Aorta (tissue), 5 donors: Measurements from ENCODE around the gene BDH1. TPM values are rescaled to one million over a fixed set of nuclear protein-coding genes. Genes with fewer than 3 reads are reported as not detected.
"Not testable (repeated sequence)": the region's sequence is repeated elsewhere in the genome, so short reads cannot be mapped to it uniquely, and the experiment has no call there.

Experiments used
- ATAC-seq: fragments of 200-7000 bp; cut with Tn5 transposase; one replicate; pipeline ENCODE4 v1.9.1; 2022; ENCODE audit warnings: moderate library complexity; ENCODE audit not compliant: low FRiP score
- DNase-seq, 2 donors: peaks; one replicate each; pipeline ENCODE4 v3.0.0-alpha.2; 2020
- H3K27ac ChIP-seq, 2 donors: one replicate each; pipeline ENCODE4 v1.5.1; 2013; ENCODE audit warnings: low read length in 2 of 2, mild to moderate bottlenecking in 2 of 2, moderate library complexity in 2 of 2, control low read depth in 1 of 2, inconsistent platforms in 1 of 2, low read depth in 1 of 2
- H3K27me3 ChIP-seq, 2 donors: one replicate each; pipeline ENCODE4 v1.6.1; 2013; ENCODE audit warnings: control low read depth in 1 of 2, low read length in 1 of 2, mild to moderate bottlenecking in 1 of 2, moderate library complexity in 1 of 2; ENCODE audit not compliant: insufficient read depth in 2 of 2, control insufficient read depth in 1 of 2
- H3K36me3 ChIP-seq, 2 donors: one replicate each; pipeline ENCODE4 v1.6.1; 2013; ENCODE audit warnings: control low read depth in 1 of 2, low read length in 1 of 2, mild to moderate bottlenecking in 1 of 2; ENCODE audit not compliant: insufficient read depth in 2 of 2, control insufficient read depth in 1 of 2
- H3K4me1 ChIP-seq, 2 donors: one replicate each; pipeline ENCODE4 v1.6.1; 2013; ENCODE audit warnings: low read length in 2 of 2, control low read depth in 1 of 2, mild to moderate bottlenecking in 1 of 2, moderate library complexity in 1 of 2; ENCODE audit not compliant: insufficient read depth in 2 of 2, control insufficient read depth in 1 of 2
- H3K4me3 ChIP-seq, 2 donors: one replicate each; pipeline ENCODE4 v1.5.1; 2013; ENCODE audit warnings: low read length in 2 of 2, control low read depth in 1 of 2, mild to moderate bottlenecking in 1 of 2
- H3K9me3 ChIP-seq: one replicate; pipeline ENCODE4 v1.6.1; 2013; ENCODE audit warnings: mild to moderate bottlenecking, low read length; ENCODE audit not compliant: control insufficient read depth
- WGBS, 2 donors: extraction: QIAGEN DNeasy Blood & Tissue Kit; methylation state at CpG; one replicate each; pipeline ENCODE4 v1.1.7; 2013; 5-methylcytosine and 5-hydroxymethylcytosine counted together
- intact Hi-C, 2 donors: fragments of 100-400 bp; cut with DNase I; formaldehyde crosslinking; loops; one replicate each; pipeline versions ENCODE4 v1.14.2 to v1.15.0; 2022
- polyA plus RNA-seq, 2 donors: library from polyadenylated mRNA; stranded (reverse); fragments of 200-250 nt; gene quantifications; one replicate each; pipeline ENCODE4 v1.2.3, GENCODE V29; 2013
- total RNA-seq, 2 donors: library from RNA; stranded (reverse); fragmentation: NEBNext Ultra II Directional; extraction: Animal tissue kit (Norgen Biotek cat#: 25700); gene quantifications; one replicate each; pipeline ENCODE4 v1.2.1, GENCODE V29; 2021
- donor health status: healthy with polysubstance abuse.
- donor health status: Bipolar disorder and iron deficiency.
- donor health status: DM: no; HTN: no; CAD: no.
- donor health status: DM: no; HTN: no; CAD: no.
- donor health status: DM: yes; HTN: yes; CAD: no.

The BDH1 gene
- total and polyA plus RNA-seq, 4 donors: 3.5 to 17.8 (median 6.6) TPM

- Histone ChIP-seq H3K36me3 (peaks cover 0 to 1% of the 10 kb centered on the region in 2 donors), H3K4me1 (no peaks in the 10 kb centered on the region), H3K27ac (no peak overlapping the region), H3K9me3 (no peaks in the 10 kb centered on the region), H3K27me3 (no peaks in the 10 kb centered on the region), H3K4me3 (no peak overlapping the region)
- DNase-seq (no peak), ATAC-seq (no peak)
- WGBS, 2 donors: 76 to 77% methylated on average over 6 of the region's 6 CpGs
- intact Hi-C loops: no loop called here
Measured at GRCh38 chr3:197573048-197573767, 17.4 kb upstream of the BDH1 start.

- ATAC-seq, H3K27me3 ChIP-seq, H3K4me3 ChIP-seq, intact Hi-C loops, H3K4me1 ChIP-seq, H3K36me3 ChIP-seq, DNase-seq, H3K9me3 ChIP-seq, H3K27ac ChIP-seq: not testable (repeated sequence)
Measured at GRCh38 chr3:197571880-197572172, 16.1 kb upstream of the BDH1 start.

GRCh38 chr3:197571074-197571879 lies 15.5 kb upstream of the BDH1 start:
- H3K4me1 ChIP-seq, H3K4me3 ChIP-seq, H3K9me3 ChIP-seq, H3K27me3 ChIP-seq, H3K36me3 ChIP-seq, ATAC-seq, DNase-seq, H3K27ac ChIP-seq, intact Hi-C loops: not testable (repeated sequence)
- 84 to 85% methylated on average over 4 of the region's 4 CpGs for WGBS, 2 donors

GRCh38 chr3:197569433-197569832 lies 13.7 kb upstream of the BDH1 start:
- WGBS, 2 donors: 77 to 81% methylated on average over 2 of the region's 2 CpGs
- H3K27me3 ChIP-seq, H3K9me3 ChIP-seq, intact Hi-C loops, ATAC-seq, H3K4me3 ChIP-seq, H3K27ac ChIP-seq, H3K4me1 ChIP-seq, DNase-seq, H3K36me3 ChIP-seq: not testable (repeated sequence)

- intact Hi-C loops: no loop called here
- H3K27me3 ChIP-seq: peaks cover 0 to 1% of the 10 kb centered on the region in 2 donors
- H3K27ac ChIP-seq: no peak overlapping the region
- no peak for ATAC-seq
- no peak overlapping the region for H3K4me3 ChIP-seq
- H3K36me3 ChIP-seq: no peaks in the 10 kb centered on the region
- H3K4me1 ChIP-seq: no peaks in the 10 kb centered on the region
- 43 to 46% methylated on average over 6 of the region's 6 CpGs for WGBS, 2 donors
- no peak for DNase-seq
- no peaks in the 10 kb centered on the region for H3K9me3 ChIP-seq
Measured at GRCh38 chr3:197567904-197568681, 12.3 kb upstream of the BDH1 start.

- H3K9me3 ChIP-seq, H3K4me1 ChIP-seq, ATAC-seq, intact Hi-C loops, H3K4me3 ChIP-seq, H3K27me3 ChIP-seq, H3K27ac ChIP-seq, DNase-seq, H3K36me3 ChIP-seq: not testable (repeated sequence)
Measured at GRCh38 chr3:197566155-197566554, 10.4 kb upstream of the BDH1 start.

- intact Hi-C loops: no loop called here
- no peak overlapping the region for H3K27ac ChIP-seq
- WGBS, 2 donors: 0 to 2% methylated on average over 1 of the region's 1 CpG
- DNase-seq (no peak), ATAC-seq (no peak)
- H3K4me1 ChIP-seq: no peaks in the 10 kb centered on the region
- no peaks in the 10 kb centered on the region for H3K36me3 ChIP-seq
- no peak overlapping the region for H3K4me3 ChIP-seq
- H3K27me3 ChIP-seq: peaks cover 0 to 1% of the 10 kb centered on the region in 2 donors
- H3K9me3 ChIP-seq: no peaks in the 10 kb centered on the region
Measured at GRCh38 chr3:197564097-197564843, 8.5 kb upstream of the BDH1 start.

GRCh38 chr3:197562398-197563251 lies 6.9 kb upstream of the BDH1 start:
- intact Hi-C loops: no loop called here
- Histone ChIP-seq H3K4me1 (no peaks in the 10 kb centered on the region), H3K4me3 (no peak overlapping the region), H3K9me3 (no peaks in the 10 kb centered on the region), H3K27me3 (no peaks in the 10 kb centered on the region), H3K36me3 (no peaks in the 10 kb centered on the region), H3K27ac (no peak overlapping the region)
- 84 to 86% methylated on average over 6 of the region's 6 CpGs for WGBS, 2 donors
- DNase-seq (no peak), ATAC-seq (no peak)
